Activated T-cell treated with anti-CD3 and anti-CD28 coated beads, Interleukin-2, amount 50 U/mL, for 4 hours (primary cell): ENCODE measurements around the gene SCRN2. TPM values are rescaled to one million over a fixed set of nuclear protein-coding genes. Genes with fewer than 3 reads are reported as not detected.
A peak's percentile ranks its signal among the peaks of the same experiment; 100 is the strongest.

Experiments used
- ATAC-seq, 2 donors: fragments of 200-7000 bp; cut with Tn5 transposase; one replicate each; pipeline ENCODE4 v1.10.0; 2021
- DNase-seq: peaks from one replicate; pipeline ENCODE4 v3.0.0-alpha.2; 2020
- H3K27me3 Mint-ChIP-seq: one replicate; pipeline ENCODE4 v1.8.0; 2021; ENCODE audit warnings: low read depth, mixed read lengths
- H3K36me3 Mint-ChIP-seq: one replicate; pipeline ENCODE4 v1.8.0; 2022; ENCODE audit warnings: mixed read lengths; ENCODE audit not compliant: insufficient read depth
- H3K4me1 Mint-ChIP-seq: one replicate; pipeline ENCODE4 v1.8.0; 2021; ENCODE audit warnings: low read depth, mixed read lengths
- H3K4me3 Mint-ChIP-seq: one replicate; pipeline ENCODE4 v1.8.0; 2021; ENCODE audit warnings: mild to moderate bottlenecking, moderate library complexity, mixed read lengths
- H3K9me3 Mint-ChIP-seq: one replicate; pipeline ENCODE4 v1.8.0; 2021; ENCODE audit warnings: mixed read lengths
- total RNA-seq, 3 donors: library from RNA; stranded (reverse); gene quantifications; one replicate each; pipeline ENCODE4 v1.2.1, GENCODE V29; 2021

Gene SCRN2
- total RNA-seq, 3 donors from 2014 or later, result 13.9 to 15.6 (median 14.5) TPM

- H3K27me3 Mint-ChIP-seq, result no peaks in the 10 kb centered on the region
- peaks cover 12% of the 10 kb centered on the region for H3K4me1 Mint-ChIP-seq
- no peaks in the 10 kb centered on the region for H3K9me3 Mint-ChIP-seq
- DNase-seq, result no peak
- peaks cover 38% of the 10 kb centered on the region for H3K36me3 Mint-ChIP-seq
- no peak for ATAC-seq
- H3K4me3 Mint-ChIP-seq, result no peak overlapping the region
Observed at GRCh38 chr17:47813077-47813476, 28.0 kb downstream of the SCRN2 start.

GRCh38 chr17:47812146-47812920 is 28.7 kb downstream of the SCRN2 start:
- no peak for ATAC-seq
- Mint-ChIP-seq H3K4me3 (no peak overlapping the region), H3K4me1 (peaks cover 12% of the 10 kb centered on the region), H3K27me3 (no peaks in the 10 kb centered on the region), H3K9me3 (no peaks in the 10 kb centered on the region), H3K36me3 (peaks cover 37% of the 10 kb centered on the region)
- DNase-seq, result no peak

- ATAC-seq, result no peak
- Mint-ChIP-seq H3K36me3 (peaks cover 39% of the 10 kb centered on the region), H3K4me1 (peaks cover 12% of the 10 kb centered on the region), H3K9me3 (no peaks in the 10 kb centered on the region), H3K27me3 (no peaks in the 10 kb centered on the region), H3K4me3 (no peak overlapping the region)
- DNase-seq, result no peak
Observed at GRCh38 chr17:47811709-47812108, 29.4 kb downstream of the SCRN2 start.

- Mint-ChIP-seq H3K4me1 (peaks cover 12% of the 10 kb centered on the region), H3K36me3 (peaks cover 39% of the 10 kb centered on the region), H3K27me3 (no peaks in the 10 kb centered on the region), H3K4me3 (no peak overlapping the region), H3K9me3 (no peaks in the 10 kb centered on the region)
- ATAC-seq (no peak), DNase-seq (no peak)
Observed at GRCh38 chr17:47810901-47811635, 30.0 kb downstream of the SCRN2 start.

- DNase-seq, result no peak
- peaks cover 12% of the 10 kb centered on the region for H3K4me1 Mint-ChIP-seq
- H3K9me3 Mint-ChIP-seq, result no peaks in the 10 kb centered on the region
- no peaks in the 10 kb centered on the region for H3K27me3 Mint-ChIP-seq
- ATAC-seq, result peak; percentile 71 to 84
- H3K36me3 Mint-ChIP-seq, result peaks cover 35% of the 10 kb centered on the region
- H3K4me3 Mint-ChIP-seq, result no peak overlapping the region
Observed at GRCh38 chr17:47810200-47810821, 30.8 kb downstream of the SCRN2 start.

GRCh38 chr17:47808830-47809480 is 32.1 kb downstream of the SCRN2 start:
- no peak for ATAC-seq
- DNase-seq, result no peak
- peaks cover 12% of the 10 kb centered on the region for H3K4me1 Mint-ChIP-seq
- H3K36me3 Mint-ChIP-seq, result peaks cover 33% of the 10 kb centered on the region
- no peak overlapping the region for H3K4me3 Mint-ChIP-seq
- H3K27me3 Mint-ChIP-seq, result no peaks in the 10 kb centered on the region
- H3K9me3 Mint-ChIP-seq, result no peaks in the 10 kb centered on the region

GRCh38 chr17:47808036-47808829 is 32.8 kb downstream of the SCRN2 start:
- Mint-ChIP-seq H3K9me3 (no peaks in the 10 kb centered on the region), H3K4me3 (no peak overlapping the region), H3K27me3 (no peaks in the 10 kb centered on the region), H3K36me3 (peaks cover 33% of the 10 kb centered on the region), H3K4me1 (peaks cover 12% of the 10 kb centered on the region)
- no peak for ATAC-seq
- DNase-seq, result no peak

- DNase-seq, result no peak
- ATAC-seq, result no peak
- Mint-ChIP-seq H3K9me3 (no peaks in the 10 kb centered on the region), H3K4me3 (no peak overlapping the region), H3K27me3 (no peaks in the 10 kb centered on the region), H3K36me3 (peaks cover 28% of the 10 kb centered on the region), H3K4me1 (peaks cover 12% of the 10 kb centered on the region)
Observed at GRCh38 chr17:47807421-47807820, 33.7 kb downstream of the SCRN2 start.

- H3K27me3 Mint-ChIP-seq, result no peaks in the 10 kb centered on the region
- DNase-seq (no peak), ATAC-seq (no peak)
- H3K4me3 Mint-ChIP-seq, result no peak overlapping the region
- H3K36me3 Mint-ChIP-seq, result peaks cover 24% of the 10 kb centered on the region
- H3K9me3 Mint-ChIP-seq, result no peaks in the 10 kb centered on the region
- H3K4me1 Mint-ChIP-seq, result peaks cover 12% of the 10 kb centered on the region
Observed at GRCh38 chr17:47806913-47807255, 34.2 kb downstream of the SCRN2 start.

GRCh38 chr17:47806026-47806912 is 34.8 kb downstream of the SCRN2 start:
- no peaks in the 10 kb centered on the region for H3K9me3 Mint-ChIP-seq
- ATAC-seq (no peak), DNase-seq (no peak)
- H3K27me3 Mint-ChIP-seq, result no peaks in the 10 kb centered on the region
- H3K4me1 Mint-ChIP-seq, result peaks cover 11% of the 10 kb centered on the region
- H3K4me3 Mint-ChIP-seq, result no peak overlapping the region
- peaks cover 19% of the 10 kb centered on the region for H3K36me3 Mint-ChIP-seq

- H3K36me3 Mint-ChIP-seq, result peaks cover 7% of the 10 kb centered on the region
- no peaks in the 10 kb centered on the region for H3K27me3 Mint-ChIP-seq
- no peak overlapping the region for H3K4me3 Mint-ChIP-seq
- no peaks in the 10 kb centered on the region for H3K4me1 Mint-ChIP-seq
- no peak for ATAC-seq
- no peaks in the 10 kb centered on the region for H3K9me3 Mint-ChIP-seq
- no peak for DNase-seq
Observed at GRCh38 chr17:47804461-47804860, 36.6 kb downstream of the SCRN2 start.

- Mint-ChIP-seq H3K4me1 (no peaks in the 10 kb centered on the region), H3K9me3 (no peaks in the 10 kb centered on the region), H3K27me3 (no peaks in the 10 kb centered on the region), H3K36me3 (peaks cover 7% of the 10 kb centered on the region), H3K4me3 (no peak overlapping the region)
- DNase-seq, result no peak
- ATAC-seq, result no peak
Observed at GRCh38 chr17:47803751-47804150, 37.3 kb downstream of the SCRN2 start.

- Mint-ChIP-seq H3K27me3 (no peaks in the 10 kb centered on the region), H3K4me1 (no peaks in the 10 kb centered on the region), H3K9me3 (no peaks in the 10 kb centered on the region), H3K4me3 (no peak overlapping the region), H3K36me3 (peaks cover 9% of the 10 kb centered on the region)
- ATAC-seq (no peak), DNase-seq (no peak)
Observed at GRCh38 chr17:47803201-47803600, 37.9 kb downstream of the SCRN2 start.
